ENCODE data around the gene MPPED1. TPM values are rescaled to one million over a fixed set of nuclear protein-coding genes. Genes with fewer than 3 reads are reported as not detected.

MPPED1 gene
- total RNA-seq, 4 donors from 2014 or later, result 0.23 to 0.99 (median 0.80) TPM; not detected in 1

GRCh38 chr22:43434928-43435311 lies 23.1 kb downstream of the MPPED1 start:
- no peak for DNase-seq (ENCODE audit: low spot score in 2 of 2)
- Histone ChIP-seq H3K27me3 (peaks cover 77% of the 10 kb centered on the region), H3K27ac (no peak overlapping the region), H3K4me3 (no peak overlapping the region), H3K36me3 (no peaks in the 10 kb centered on the region), H3K9me3 (no peaks in the 10 kb centered on the region), H3K4me1 (no peaks in the 10 kb centered on the region)
- WGBS, result 94% methylated on average over 26 of the region's 26 CpGs
- TF ChIP-seq EP300 (IDR thresholded peaks at IDR 0.05) (no peak), CTCF (IDR thresholded peaks at IDR 0.05) (no peak), POLR2A (IDR thresholded peaks at IDR 0.05) (no peak), POLR2AphosphoS5 (IDR thresholded peaks at IDR 0.05) (no peak)

- no peak overlapping the region for H3K27ac ChIP-seq
- H3K4me3 ChIP-seq, result no peak overlapping the region
- no peaks in the 10 kb centered on the region for H3K4me1 ChIP-seq
- H3K9me3 ChIP-seq, result no peaks in the 10 kb centered on the region
- no peak for DNase-seq (ENCODE audit: low spot score in 2 of 2)
- H3K36me3 ChIP-seq, result no peaks in the 10 kb centered on the region
- 55% methylated on average over 4 of the region's 26 CpGs for WGBS
- TF ChIP-seq EP300 (IDR thresholded peaks at IDR 0.05) (no peak), POLR2A (IDR thresholded peaks at IDR 0.05) (no peak), POLR2AphosphoS5 (IDR thresholded peaks at IDR 0.05) (no peak), CTCF (IDR thresholded peaks at IDR 0.05) (no peak)
- peaks cover 72% of the 10 kb centered on the region for H3K27me3 ChIP-seq
Observed at GRCh38 chr22:43435851-43436811, 24.3 kb downstream of the MPPED1 start.

GRCh38 chr22:43436868-43437267 lies 25.1 kb downstream of the MPPED1 start:
- no peak for TF ChIP-seq CTCF (IDR thresholded peaks at IDR 0.05)
- TF ChIP-seq POLR2A (IDR thresholded peaks at IDR 0.05), result no peak
- TF ChIP-seq POLR2AphosphoS5 (IDR thresholded peaks at IDR 0.05), result no peak
- TF ChIP-seq EP300 (IDR thresholded peaks at IDR 0.05), result no peak
- Histone ChIP-seq H3K9me3 (no peaks in the 10 kb centered on the region), H3K27ac (no peak overlapping the region), H3K4me3 (no peak overlapping the region), H3K36me3 (no peaks in the 10 kb centered on the region), H3K4me1 (no peaks in the 10 kb centered on the region), H3K27me3 (peaks cover 70% of the 10 kb centered on the region)
- DNase-seq (ENCODE audit: low spot score in 2 of 2), result no peak
- 95% methylated on average over 5 of the region's 5 CpGs for WGBS

GRCh38 chr22:43437871-43438475 lies 26.2 kb downstream of the MPPED1 start:
- Histone ChIP-seq H3K36me3 (no peaks in the 10 kb centered on the region), H3K27ac (no peak overlapping the region), H3K9me3 (no peaks in the 10 kb centered on the region), H3K4me1 (no peaks in the 10 kb centered on the region), H3K4me3 (no peak overlapping the region), H3K27me3 (peaks cover 73% of the 10 kb centered on the region)
- DNase-seq (ENCODE audit: low spot score in 2 of 2), result peak in 1 of 2 donors; percentile 64
- 79% methylated on average over 15 of the region's 15 CpGs for WGBS
- TF ChIP-seq EP300 (IDR thresholded peaks at IDR 0.05) (no peak), POLR2A (IDR thresholded peaks at IDR 0.05) (no peak), POLR2AphosphoS5 (IDR thresholded peaks at IDR 0.05) (no peak), CTCF (IDR thresholded peaks at IDR 0.05) (no peak)

Measured in suprapubic skin (tissue), 4 donors.